Stimulated activated memory B cell treated with anti-CD40 and anti-IgM and Interleukin-4, amounts not matched to agents 10 μg/mL and 1 μg/mL and 100 μg/mL, for 72 hours (primary cell): ENCODE data around the gene CRTAP.
"Not testable (repeated sequence)": the region's sequence is repeated elsewhere in the genome, so short reads cannot be mapped to it uniquely, and the experiment has no call there.

Experiments
- ATAC-seq: fragments of 150-1000 bp; cut with Tn5 transposase; 2 replicates; pipeline ENCODE4 v1.10.0; 2021
- H3K27ac Mint-ChIP-seq: one replicate; pipeline ENCODE4 v1.8.0; 2022; ENCODE audit warnings: mild to moderate bottlenecking, mixed read lengths
- H3K27me3 Mint-ChIP-seq: one replicate; pipeline ENCODE4 v1.8.0; 2022; ENCODE audit warnings: mixed read lengths
- H3K36me3 Mint-ChIP-seq: one replicate; pipeline ENCODE4 v1.8.0; 2022; ENCODE audit warnings: mixed read lengths
- H3K4me1 Mint-ChIP-seq: one replicate; pipeline ENCODE4 v1.8.0; 2022; ENCODE audit warnings: mixed read lengths
- H3K4me3 Mint-ChIP-seq: one replicate; pipeline ENCODE4 v1.8.0; 2022; ENCODE audit warnings: mild to moderate bottlenecking, moderate library complexity, mixed read lengths
- H3K9me3 Mint-ChIP-seq: one replicate; pipeline ENCODE4 v1.8.0; 2022; ENCODE audit warnings: mixed read lengths

The CRTAP gene

GRCh38 chr3:33144433-33144832, 30.6 kb downstream of the CRTAP start:
- H3K4me3 Mint-ChIP-seq: no peak overlapping the region

GRCh38 chr3:33145221-33145900, 31.5 kb downstream of the CRTAP start:
- no peaks in the 10 kb centered on the region for H3K27me3 Mint-ChIP-seq
- no peak overlapping the region for H3K4me3 Mint-ChIP-seq
- H3K36me3 Mint-ChIP-seq: peaks cover 46% of the 10 kb centered on the region
- no peak overlapping the region for H3K27ac Mint-ChIP-seq
- no peaks in the 10 kb centered on the region for H3K9me3 Mint-ChIP-seq
- no peak for ATAC-seq
- peaks cover 8% of the 10 kb centered on the region for H3K4me1 Mint-ChIP-seq

More at GRCh38 chr3:33144433-33144832, 30.6 kb downstream of the CRTAP start:
- Mint-ChIP-seq H3K9me3 (no peaks in the 10 kb centered on the region), H3K27me3 (no peaks in the 10 kb centered on the region), H3K4me1 (peaks cover 6% of the 10 kb centered on the region), H3K27ac (no peak overlapping the region), H3K36me3 (peaks cover 46% of the 10 kb centered on the region)
- no peak for ATAC-seq

DNA sequence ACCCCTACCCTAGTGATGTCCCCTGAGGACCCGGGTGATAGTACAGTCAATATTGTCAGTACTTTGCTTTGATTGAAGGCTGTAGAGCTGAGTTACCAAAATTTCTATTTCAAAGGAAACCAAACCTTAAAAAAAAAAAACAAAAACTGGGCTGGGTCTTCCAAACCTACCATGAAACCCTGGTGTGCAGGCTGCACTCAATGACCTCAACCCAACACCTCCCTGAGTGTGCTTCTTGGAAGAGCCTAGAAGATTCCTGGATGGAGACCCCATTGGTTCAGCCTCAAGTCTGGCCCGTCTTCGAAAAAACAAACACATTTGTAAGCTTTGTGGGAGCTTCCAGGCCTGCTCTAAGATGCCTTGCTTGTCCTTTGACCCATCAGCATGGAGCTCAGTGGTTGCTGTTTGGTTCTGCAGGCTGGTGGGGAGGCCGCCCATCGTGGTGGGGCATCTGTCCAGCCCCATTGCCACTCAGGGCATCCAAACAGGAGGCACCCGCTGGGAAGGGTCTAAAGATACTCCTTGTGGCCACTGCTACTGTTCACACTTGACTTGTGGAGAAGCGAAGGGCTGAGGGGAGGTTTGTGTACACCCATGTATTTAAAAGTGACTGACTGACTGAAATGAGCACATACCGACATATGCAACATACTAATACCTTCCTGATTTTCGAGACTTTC, 32.2 kb downstream of the CRTAP start:
- no peak for ATAC-seq
- Mint-ChIP-seq H3K27me3 (no peaks in the 10 kb centered on the region), H3K27ac (no peak overlapping the region), H3K4me3 (no peak overlapping the region), H3K9me3 (no peaks in the 10 kb centered on the region), H3K4me1 (peaks cover 8% of the 10 kb centered on the region), H3K36me3 (peaks cover 39% of the 10 kb centered on the region)

GRCh38 chr3:33146791-33147445, 33.1 kb downstream of the CRTAP start:
- ATAC-seq: no peak
- Mint-ChIP-seq H3K27ac (no peak overlapping the region), H3K4me1 (peaks cover 8% of the 10 kb centered on the region), H3K9me3 (no peaks in the 10 kb centered on the region), H3K27me3 (no peaks in the 10 kb centered on the region), H3K36me3 (peaks cover 30% of the 10 kb centered on the region), H3K4me3 (no peak overlapping the region)

- no peaks in the 10 kb centered on the region for H3K27me3 Mint-ChIP-seq
- H3K9me3 Mint-ChIP-seq: no peaks in the 10 kb centered on the region
- H3K4me3 Mint-ChIP-seq: no peak overlapping the region
- peaks cover 6% of the 10 kb centered on the region for H3K36me3 Mint-ChIP-seq
- no peak for ATAC-seq
- H3K4me1 Mint-ChIP-seq: peaks cover 8% of the 10 kb centered on the region
- H3K27ac Mint-ChIP-seq: no peak overlapping the region
Measured at GRCh38 chr3:33149342-33149741, 35.5 kb downstream of the CRTAP start.

GRCh38 chr3:33152363-33153360, 38.8 kb downstream of the CRTAP start:
- ATAC-seq: no peak
- peaks cover 8% of the 10 kb centered on the region for H3K4me1 Mint-ChIP-seq
- H3K36me3 Mint-ChIP-seq: no peaks in the 10 kb centered on the region
- peaks cover 1% of the 10 kb centered on the region for H3K27me3 Mint-ChIP-seq
- H3K4me3 Mint-ChIP-seq: no peak overlapping the region
- no peaks in the 10 kb centered on the region for H3K9me3 Mint-ChIP-seq
- H3K27ac Mint-ChIP-seq: no peak overlapping the region

GRCh38 chr3:33153782-33154181, 40.0 kb downstream of the CRTAP start:
- H3K27me3 Mint-ChIP-seq: peaks cover 13% of the 10 kb centered on the region
- no peak for ATAC-seq
- no peaks in the 10 kb centered on the region for H3K9me3 Mint-ChIP-seq
- no peak overlapping the region for H3K27ac Mint-ChIP-seq
- H3K4me1 Mint-ChIP-seq: peaks cover 8% of the 10 kb centered on the region
- H3K36me3 Mint-ChIP-seq: no peaks in the 10 kb centered on the region
- no peak overlapping the region for H3K4me3 Mint-ChIP-seq

GRCh38 chr3:33155301-33155700, 41.5 kb downstream of the CRTAP start:
- H3K4me1 Mint-ChIP-seq: no peaks in the 10 kb centered on the region
- H3K27ac Mint-ChIP-seq: no peak overlapping the region
- no peaks in the 10 kb centered on the region for H3K9me3 Mint-ChIP-seq
- ATAC-seq: no peak
- no peak overlapping the region for H3K4me3 Mint-ChIP-seq
- no peaks in the 10 kb centered on the region for H3K36me3 Mint-ChIP-seq
- H3K27me3 Mint-ChIP-seq: peaks cover 25% of the 10 kb centered on the region

DNA sequence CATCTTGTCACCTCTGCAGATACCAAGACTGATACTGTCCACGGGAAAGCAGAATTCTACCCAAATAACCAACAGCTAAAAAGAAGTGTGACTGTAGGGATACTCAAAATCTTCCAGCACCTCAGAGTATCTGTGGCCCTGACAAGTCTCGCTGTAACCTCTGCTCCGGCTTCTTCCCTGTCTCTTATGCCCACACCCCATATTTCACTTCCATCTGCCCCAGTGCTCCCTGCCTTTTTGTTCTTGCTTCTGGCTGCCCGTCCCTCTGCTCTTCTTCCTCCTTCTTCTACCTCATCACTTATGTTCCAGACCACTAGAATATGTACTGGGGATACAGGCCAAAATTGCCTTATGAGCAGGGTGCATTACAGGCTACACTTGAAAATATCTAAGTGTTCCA, 45.4 kb downstream of the CRTAP start:
- Mint-ChIP-seq H3K4me3 (no peak overlapping the region), H3K4me1 (peaks cover 6% of the 10 kb centered on the region), H3K36me3 (no peaks in the 10 kb centered on the region), H3K27me3 (peaks cover 37% of the 10 kb centered on the region), H3K27ac (no peak overlapping the region), H3K9me3 (no peaks in the 10 kb centered on the region)
- no peak for ATAC-seq

DNA sequence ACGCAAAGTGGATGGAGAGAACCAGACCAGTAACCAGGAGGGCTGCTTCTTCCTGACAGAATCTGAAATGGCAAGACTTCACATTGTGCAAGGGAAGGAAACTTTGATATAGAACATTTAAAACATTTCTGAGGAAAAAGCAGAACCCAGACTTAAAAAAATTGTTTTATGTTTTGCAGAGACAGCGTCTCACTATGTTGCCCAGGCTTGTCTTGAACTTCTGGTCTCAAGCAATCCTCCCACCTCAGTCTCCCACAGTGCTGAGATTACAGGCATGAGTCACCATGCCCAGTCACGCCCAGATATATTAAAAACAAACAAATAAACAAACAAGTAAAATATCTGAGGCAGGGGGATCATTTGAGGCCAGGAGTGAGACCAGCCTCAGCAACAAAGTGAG, 46.2 kb downstream of the CRTAP start:
- Mint-ChIP-seq H3K27me3 (peaks cover 37% of the 10 kb centered on the region), H3K9me3 (no peaks in the 10 kb centered on the region), H3K36me3 (no peaks in the 10 kb centered on the region), H3K4me3 (no peak overlapping the region), H3K4me1 (peaks cover 9% of the 10 kb centered on the region), H3K27ac (no peak overlapping the region)
- ATAC-seq: no peak

DNA sequence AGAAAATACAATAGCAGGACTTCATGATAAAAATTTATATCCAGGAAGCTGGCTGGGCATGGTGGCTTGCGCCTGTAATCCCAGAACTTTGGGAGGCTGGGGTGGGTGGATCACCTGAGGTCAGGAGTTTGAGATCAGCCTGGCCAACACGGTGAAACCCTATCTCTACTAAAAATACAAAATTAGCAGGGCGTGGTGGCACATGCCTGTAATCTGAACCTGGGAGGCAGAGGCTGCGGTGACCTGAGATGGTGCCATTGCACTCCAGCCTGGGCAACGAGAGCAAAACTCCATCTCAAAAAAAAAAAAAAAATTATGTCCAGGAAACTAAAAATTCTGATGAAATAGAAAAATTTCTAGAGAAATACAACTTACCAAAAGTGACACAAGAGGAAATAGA, 48.8 kb downstream of the CRTAP start:
- not testable (repeated sequence) for H3K4me3 Mint-ChIP-seq, H3K27ac Mint-ChIP-seq, H3K36me3 Mint-ChIP-seq, H3K9me3 Mint-ChIP-seq, ATAC-seq, H3K4me1 Mint-ChIP-seq
- H3K27me3 Mint-ChIP-seq: peaks cover 36% of the 10 kb centered on the region

DNA sequence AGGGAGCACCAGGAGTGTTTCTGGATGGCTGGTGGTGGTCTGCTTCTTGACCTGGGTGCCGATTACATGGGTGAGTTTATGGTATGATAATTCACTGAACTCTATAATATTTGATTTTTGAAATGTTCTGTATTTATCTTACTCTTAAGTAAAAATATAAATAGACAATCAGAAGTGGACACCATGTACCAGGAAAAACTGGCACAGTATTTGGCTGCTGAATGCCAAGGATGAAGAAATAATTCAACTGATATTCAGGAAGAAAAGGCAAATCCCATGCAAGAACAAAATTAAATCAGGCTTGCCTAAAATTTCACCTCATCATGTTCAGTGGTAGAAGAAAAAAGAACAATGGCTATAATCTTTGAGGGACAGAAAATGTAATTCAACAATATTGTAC, 51.6 kb downstream of the CRTAP start:
- H3K4me1 Mint-ChIP-seq: peaks cover 9% of the 10 kb centered on the region
- no peak for ATAC-seq
- no peak overlapping the region for H3K4me3 Mint-ChIP-seq
- H3K27me3 Mint-ChIP-seq: peaks cover 12% of the 10 kb centered on the region
- no peaks in the 10 kb centered on the region for H3K36me3 Mint-ChIP-seq
- H3K9me3 Mint-ChIP-seq: no peaks in the 10 kb centered on the region
- H3K27ac Mint-ChIP-seq: no peak overlapping the region

DNA sequence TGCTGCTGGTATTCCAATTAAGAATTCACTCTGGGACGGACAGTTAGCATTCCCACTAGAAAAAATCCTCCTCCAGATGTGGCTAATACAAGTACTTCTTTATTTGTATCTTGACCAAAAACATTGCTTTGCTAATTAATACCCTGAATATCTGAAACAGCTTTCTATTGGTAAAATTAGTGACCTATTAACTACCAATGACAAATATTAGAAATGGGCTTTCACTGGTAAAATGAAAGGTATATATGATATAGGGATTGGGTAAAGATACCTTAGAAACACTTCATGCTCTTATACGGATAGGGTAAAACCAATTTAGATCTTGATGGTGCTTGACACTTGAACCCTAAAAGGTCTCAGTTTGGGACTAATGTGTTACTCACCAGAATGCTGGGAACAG, 52.3 kb downstream of the CRTAP start:
- H3K27ac Mint-ChIP-seq: no peak overlapping the region
- H3K27me3 Mint-ChIP-seq: peaks cover 6% of the 10 kb centered on the region
- H3K36me3 Mint-ChIP-seq: no peaks in the 10 kb centered on the region
- H3K9me3 Mint-ChIP-seq: no peaks in the 10 kb centered on the region
- H3K4me3 Mint-ChIP-seq: no peak overlapping the region
- H3K4me1 Mint-ChIP-seq: peaks cover 9% of the 10 kb centered on the region
- ATAC-seq: no peak

GRCh38 chr3:33167284-33167683, 53.5 kb downstream of the CRTAP start:
- Mint-ChIP-seq H3K4me1 (peaks cover 15% of the 10 kb centered on the region), H3K27me3 (no peaks in the 10 kb centered on the region), H3K27ac (no peak overlapping the region), H3K9me3 (no peaks in the 10 kb centered on the region), H3K36me3 (no peaks in the 10 kb centered on the region), H3K4me3 (no peak overlapping the region)
- ATAC-seq: no peak
